Measurements from ENCODE around the gene CLN5. TPM values are rescaled to one million over a fixed set of nuclear protein-coding genes. Genes with fewer than 3 reads are reported as not detected.
"Not testable (repeated sequence)": the region's sequence is repeated elsewhere in the genome, so short reads cannot be mapped to it uniquely, and the experiment has no call there.

The CLN5 gene
- total RNA-seq, 2 experiments from 2014 or later = 13.7 to 17.4 TPM

- CTCF ChIA-PET = not testable (repeated sequence)
- POLR2A ChIA-PET = interaction anchor here (2.1 kb wide), 1 partner anchor 17 kb away, joined by 10 read pairs; the partner anchor contains the start of gene FBXL3
Observed at GRCh38 chr13:77009719-77010118, 17.8 kb downstream of the CLN5 start.

DNA sequence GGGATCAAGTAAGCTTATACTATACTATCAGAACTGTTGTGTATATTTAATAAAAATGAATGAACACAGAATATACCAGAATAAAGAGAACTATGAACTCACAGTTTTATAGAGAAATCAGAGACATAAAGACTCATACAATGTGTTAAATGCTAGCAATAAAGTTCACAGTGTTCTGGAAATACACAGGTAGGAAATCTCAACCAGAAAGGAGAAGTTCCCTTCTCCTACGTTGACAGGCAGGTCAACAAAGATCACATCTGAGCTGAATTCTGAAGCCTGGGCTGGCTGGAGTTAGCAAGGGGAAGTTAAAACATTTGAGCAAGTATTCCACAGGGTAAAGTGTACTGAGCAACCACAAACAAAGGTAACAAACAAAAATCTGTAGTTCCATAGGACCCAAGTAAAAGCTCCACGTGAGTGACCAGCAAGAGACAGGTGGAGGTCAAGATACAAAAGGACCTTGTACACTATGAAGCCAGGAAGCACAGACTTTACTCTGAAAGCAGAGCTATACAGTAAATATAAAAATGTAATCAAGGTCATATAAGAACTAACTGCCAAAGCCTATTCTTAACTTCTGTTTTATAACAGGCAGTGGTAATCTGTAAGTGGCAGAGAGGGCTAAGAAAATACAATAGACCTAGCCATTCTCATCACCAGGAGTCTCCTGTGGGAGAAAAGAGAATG, 22.1 kb downstream of the CLN5 start:
- ChIA-PET CTCF (interaction anchor here (1.5 kb wide), 1 partner anchor 21 kb away, joined by 4 read pairs; no protein-coding TSS in a partner anchor), POLR2A (no interaction called here)

GRCh38 chr13:77014906-77015685, 23.2 kb downstream of the CLN5 start:
- ChIA-PET CTCF (interaction anchor here (1.5 kb wide), 1 partner anchor 22 kb away, joined by 4 read pairs; no protein-coding TSS in a partner anchor), POLR2A (no interaction called here)

- POLR2A ChIA-PET = interaction anchor here (0.9 to 1.2 kb wide), 2 partner anchors 9 to 10 kb away, joined by 3 to 5 read pairs; no protein-coding TSS in a partner anchor
- CTCF ChIA-PET = interaction anchor here (0.7 kb wide), 1 partner anchor 10 kb away, joined by 3 read pairs; no protein-coding TSS in a partner anchor
Observed at GRCh38 chr13:77016251-77016812, 24.5 kb downstream of the CLN5 start.

GRCh38 chr13:77016888-77017623, 25.2 kb downstream of the CLN5 start:
- POLR2A ChIA-PET = interaction anchor here (0.9 to 1.2 kb wide), 2 partner anchors 9 to 10 kb away, joined by 3 to 5 read pairs; no protein-coding TSS in a partner anchor

GRCh38 chr13:77019756-77020155, 27.9 kb downstream of the CLN5 start:
- ChIA-PET CTCF (no interaction called here), POLR2A (no interaction called here)

More at GRCh38 chr13:77016888-77017623, 25.2 kb downstream of the CLN5 start:
- CTCF ChIA-PET = interaction anchor here (0.7 kb wide), 1 partner anchor 9 kb away, joined by 3 read pairs; no protein-coding TSS in a partner anchor

DNA sequence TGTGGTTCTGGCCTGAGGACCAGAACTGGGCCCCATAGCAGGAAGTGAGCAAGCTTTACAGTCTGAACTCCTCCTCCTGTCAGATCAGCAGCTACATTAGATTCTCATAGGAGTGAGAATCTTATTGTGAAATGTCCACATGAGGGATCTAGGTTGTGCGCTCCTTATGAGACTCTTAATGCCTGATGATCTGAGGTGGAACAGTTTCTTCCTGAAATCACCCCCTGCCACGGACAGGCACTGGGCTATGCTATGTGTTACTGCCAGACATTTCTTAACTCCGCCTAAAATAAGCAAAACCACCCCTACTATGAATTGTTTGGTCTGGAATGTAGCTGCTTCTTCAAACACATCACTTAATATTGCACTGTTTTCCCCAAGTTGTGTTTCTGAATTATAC, 30.5 kb downstream of the CLN5 start:
- ChIA-PET POLR2A (no interaction called here), CTCF (no interaction called here)

GRCh38 chr13:77026255-77026860, 34.5 kb downstream of the CLN5 start:
- ChIA-PET POLR2A (interaction anchor here (0.5 to 3.2 kb wide), 12 partner anchors 10 to 1700 kb away, joined by 3 to 31 read pairs (median 4); partner anchors contain the start of gene CLN5), CTCF (interaction anchor here (0.6 to 1.0 kb wide), 2 partner anchors 9 to 16 kb away, joined by 3 read pairs; no protein-coding TSS in a partner anchor)

- CTCF ChIA-PET = interaction anchor here (1.0 kb wide), 1 partner anchor 10 kb away, joined by 3 read pairs; no protein-coding TSS in a partner anchor
- POLR2A ChIA-PET = interaction anchor here (0.5 to 3.2 kb wide), 8 partner anchors 11 to 433 kb away, joined by 3 to 31 read pairs (median 6); partner anchors contain the start of gene CLN5
Observed at GRCh38 chr13:77026861-77027621, 35.2 kb downstream of the CLN5 start, which contains the start of gene FBXL3. TSS of gene FBXL3 (minus strand) at chr13:77027159. CDS start at chr13:77021860, 5,299 bp downstream.

DNA sequence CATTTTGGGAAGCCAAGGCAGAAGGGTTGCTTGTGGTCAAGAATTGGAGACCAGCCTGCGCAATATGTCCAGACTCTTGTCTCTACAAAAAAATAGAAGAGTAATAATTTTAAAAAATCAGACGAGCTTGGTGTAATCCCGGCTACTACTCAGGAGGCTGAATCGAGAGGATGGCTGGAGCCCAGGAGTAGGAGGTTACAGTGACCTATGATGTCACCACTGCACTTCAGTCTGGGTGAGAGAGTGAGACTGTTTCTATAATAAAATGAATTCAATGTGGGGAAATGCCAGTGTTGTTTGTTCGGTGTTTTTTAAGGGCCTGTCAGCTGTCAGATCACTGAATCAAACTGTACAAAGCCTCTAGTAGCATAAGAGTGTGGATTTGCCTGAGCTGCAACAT, 36.3 kb downstream of the CLN5 start:
- POLR2A ChIA-PET = no interaction called here
- CTCF ChIA-PET = interaction anchor here (0.9 kb wide), 1 partner anchor 35 kb away, joined by 3 read pairs; no protein-coding TSS in a partner anchor

DNA sequence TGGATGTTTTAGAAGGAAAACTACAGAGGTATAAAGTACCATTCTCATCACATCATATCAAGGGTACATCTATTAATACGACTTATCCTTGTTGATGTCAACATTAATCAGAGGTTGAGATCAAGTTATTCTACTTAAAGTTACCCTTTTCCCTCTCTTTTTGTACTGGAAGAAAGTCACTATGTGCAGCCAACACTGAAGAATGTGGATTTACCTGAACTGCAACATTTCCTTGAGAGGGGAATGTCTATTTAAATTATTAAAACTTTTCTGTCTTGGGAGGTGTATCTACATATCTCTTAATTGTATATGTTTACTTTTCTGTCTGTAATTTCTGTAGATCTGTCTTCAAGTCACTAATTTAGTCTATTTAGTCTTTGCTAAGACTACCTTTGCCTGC, 37.6 kb downstream of the CLN5 start:
- CTCF ChIA-PET = no interaction called here
- POLR2A ChIA-PET = no interaction called here

GRCh38 chr13:77031656-77032243, 39.9 kb downstream of the CLN5 start:
- CTCF ChIA-PET = no interaction called here
- POLR2A ChIA-PET = interaction anchor here (1.0 kb wide), 1 partner anchor 16 kb away, joined by 3 read pairs; no protein-coding TSS in a partner anchor

DNA sequence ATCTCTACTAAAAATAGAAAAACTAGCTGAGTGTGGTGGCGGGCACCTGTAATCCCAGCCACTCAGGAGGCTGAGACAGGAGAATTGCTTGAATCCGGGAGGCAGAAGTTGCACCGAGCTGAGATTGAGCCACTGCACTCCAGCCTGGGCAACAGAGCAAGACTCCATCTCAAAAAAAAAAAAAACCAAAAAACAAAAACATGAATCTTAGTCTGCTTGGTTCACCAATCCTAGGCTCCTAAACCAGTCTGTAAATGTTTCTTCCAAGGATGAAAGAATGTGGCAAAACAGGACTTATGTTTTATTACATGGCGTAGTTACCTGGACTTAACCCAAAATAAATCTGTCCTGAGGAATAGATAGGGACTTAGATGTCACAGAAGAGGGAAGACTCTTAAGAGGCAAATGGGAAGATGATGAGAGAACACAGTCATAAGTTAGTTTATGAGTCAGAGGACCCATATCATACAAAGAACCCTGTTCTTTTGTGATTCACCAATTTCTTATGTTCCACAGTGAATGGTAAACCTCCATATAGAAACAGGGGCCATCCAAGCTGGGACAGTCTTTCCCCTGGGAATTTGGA, 41.9 kb downstream of the CLN5 start:
- POLR2A ChIA-PET = no interaction called here
- CTCF ChIA-PET = no interaction called here

- ChIA-PET POLR2A (no interaction called here), CTCF (no interaction called here)
Observed at GRCh38 chr13:77034881-77035280, 43.0 kb downstream of the CLN5 start.

- POLR2A ChIA-PET = no interaction called here
Observed at GRCh38 chr13:77036279-77036678, 44.4 kb downstream of the CLN5 start.

DNA sequence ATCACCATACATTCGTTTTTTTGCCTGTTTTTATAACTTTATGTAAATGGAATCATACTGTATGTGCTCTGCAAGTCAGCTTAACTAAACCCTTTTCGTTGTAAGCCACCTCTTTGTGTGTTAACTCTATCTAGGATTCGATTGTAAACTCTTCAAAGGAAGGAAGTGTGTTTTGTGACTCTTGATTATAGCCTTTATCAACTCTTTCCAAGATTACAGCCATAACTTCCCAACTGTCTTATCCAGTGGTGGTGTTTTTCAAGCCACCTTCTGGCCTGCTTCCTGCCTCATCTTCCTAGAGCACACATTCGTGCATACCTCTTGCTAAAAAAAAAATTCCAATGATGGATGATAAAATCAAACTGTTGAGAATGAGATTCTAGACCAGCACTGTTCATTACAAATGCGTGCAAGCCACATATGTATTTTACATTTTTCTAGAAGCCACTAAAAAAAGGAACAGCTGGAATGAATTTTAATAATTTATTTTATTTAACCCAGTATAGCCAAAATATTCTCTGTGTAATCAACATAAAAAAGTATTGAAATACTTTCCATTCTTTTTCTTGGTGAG, 47.1 kb downstream of the CLN5 start:
- POLR2A ChIA-PET = no interaction called here
- CTCF ChIA-PET = no interaction called here

More at GRCh38 chr13:77036279-77036678, 44.4 kb downstream of the CLN5 start:
- CTCF ChIA-PET = no interaction called here

DNA sequence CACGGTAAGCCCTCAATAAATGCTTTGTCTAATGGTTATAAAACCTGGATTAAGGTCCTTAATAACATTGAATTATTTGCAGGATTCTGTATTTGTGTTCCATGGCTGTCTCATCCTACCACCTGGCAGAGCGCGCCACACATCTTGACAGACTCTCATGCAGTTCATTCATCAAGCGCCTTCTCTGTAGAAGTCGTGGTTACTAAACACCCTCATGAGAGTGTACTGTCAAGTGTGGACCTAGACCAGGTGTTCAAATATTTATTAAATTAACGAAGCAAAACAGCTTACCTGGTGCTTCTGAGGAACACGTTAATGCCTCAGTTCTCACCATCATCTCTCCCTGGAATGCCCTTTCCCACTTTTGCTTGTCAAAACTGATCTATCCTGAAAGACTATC, 48.2 kb downstream of the CLN5 start:
- CTCF ChIA-PET = no interaction called here

More for the DNA sequence above, 48.2 kb downstream of the CLN5 start:
- POLR2A ChIA-PET = no interaction called here

Measured in activated CD8-positive, alpha-beta memory T cell treated with anti-CD3 and anti-CD28 coated beads for 36 hours (primary cell).